Measurements from ENCODE around the gene ZNF423.
A peak's percentile ranks its signal among the peaks of the same experiment; 100 is the strongest.
"Not testable (repeated sequence)": the region's sequence is repeated elsewhere in the genome, so short reads cannot be mapped to it uniquely, and the experiment has no call there.

The ZNF423 gene

GRCh38 chr16:49506058-49507013 lies 349.6 kb downstream of the ZNF423 start:
- H3K27ac Mint-ChIP-seq, H3K4me3 Mint-ChIP-seq, H3K36me3 Mint-ChIP-seq, ATAC-seq, H3K27me3 Mint-ChIP-seq, H3K9me3 Mint-ChIP-seq: not testable (repeated sequence)
- H3K4me1 Mint-ChIP-seq, result peaks cover 15% of the 10 kb centered on the region

GRCh38 chr16:49505556-49505955 lies 350.4 kb downstream of the ZNF423 start:
- Mint-ChIP-seq H3K9me3 (peaks cover 9% of the 10 kb centered on the region), H3K27me3 (no peaks in the 10 kb centered on the region), H3K36me3 (no peaks in the 10 kb centered on the region), H3K4me3 (no peak overlapping the region), H3K4me1 (peaks cover 15% of the 10 kb centered on the region), H3K27ac (no peak overlapping the region)
- no peak for ATAC-seq

GRCh38 chr16:49504626-49505025 lies 351.3 kb downstream of the ZNF423 start:
- no peak overlapping the region for H3K27ac Mint-ChIP-seq
- no peaks in the 10 kb centered on the region for H3K27me3 Mint-ChIP-seq
- no peak for ATAC-seq
- H3K36me3 Mint-ChIP-seq, result no peaks in the 10 kb centered on the region
- H3K9me3 Mint-ChIP-seq, result peaks cover 9% of the 10 kb centered on the region
- peaks cover 15% of the 10 kb centered on the region for H3K4me1 Mint-ChIP-seq
- no peak overlapping the region for H3K4me3 Mint-ChIP-seq

GRCh38 chr16:49504023-49504364 lies 351.9 kb downstream of the ZNF423 start:
- H3K4me1 Mint-ChIP-seq, result peaks cover 15% of the 10 kb centered on the region
- ATAC-seq, result no peak
- H3K36me3 Mint-ChIP-seq, result no peaks in the 10 kb centered on the region
- no peaks in the 10 kb centered on the region for H3K27me3 Mint-ChIP-seq
- peaks cover 9% of the 10 kb centered on the region for H3K9me3 Mint-ChIP-seq
- no peak overlapping the region for H3K4me3 Mint-ChIP-seq
- H3K27ac Mint-ChIP-seq, result no peak overlapping the region

GRCh38 chr16:49503256-49504022 lies 352.5 kb downstream of the ZNF423 start:
- Mint-ChIP-seq H3K27ac (no peak overlapping the region), H3K4me3 (peak overlapping the region; percentile 33), H3K36me3 (no peaks in the 10 kb centered on the region), H3K27me3 (no peaks in the 10 kb centered on the region), H3K9me3 (peaks cover 9% of the 10 kb centered on the region), H3K4me1 (peaks cover 15% of the 10 kb centered on the region)
- ATAC-seq, result peak; percentile 49

- H3K4me3 Mint-ChIP-seq, result no peak overlapping the region
- ATAC-seq, result peak; percentile 46
- no peaks in the 10 kb centered on the region for H3K27me3 Mint-ChIP-seq
- H3K4me1 Mint-ChIP-seq, result peaks cover 15% of the 10 kb centered on the region
- no peak overlapping the region for H3K27ac Mint-ChIP-seq
- peaks cover 9% of the 10 kb centered on the region for H3K9me3 Mint-ChIP-seq
- no peaks in the 10 kb centered on the region for H3K36me3 Mint-ChIP-seq
Observed at GRCh38 chr16:49502136-49502881, 353.6 kb downstream of the ZNF423 start.

- no peaks in the 10 kb centered on the region for H3K36me3 Mint-ChIP-seq
- H3K4me1 Mint-ChIP-seq, result peaks cover 15% of the 10 kb centered on the region
- no peaks in the 10 kb centered on the region for H3K9me3 Mint-ChIP-seq
- H3K4me3 Mint-ChIP-seq, result no peak overlapping the region
- ATAC-seq, result no peak
- H3K27ac Mint-ChIP-seq, result no peak overlapping the region
- peaks cover 11% of the 10 kb centered on the region for H3K27me3 Mint-ChIP-seq
Observed at GRCh38 chr16:49499869-49500610, 355.9 kb downstream of the ZNF423 start.

- no peak for ATAC-seq
- no peaks in the 10 kb centered on the region for H3K36me3 Mint-ChIP-seq
- H3K9me3 Mint-ChIP-seq, result no peaks in the 10 kb centered on the region
- H3K27me3 Mint-ChIP-seq, result peaks cover 11% of the 10 kb centered on the region
- H3K4me1 Mint-ChIP-seq, result peaks cover 15% of the 10 kb centered on the region
- no peak overlapping the region for H3K27ac Mint-ChIP-seq
- H3K4me3 Mint-ChIP-seq, result no peak overlapping the region
Observed at GRCh38 chr16:49499414-49499785, 356.5 kb downstream of the ZNF423 start.

- Mint-ChIP-seq H3K27ac (no peak overlapping the region), H3K36me3 (no peaks in the 10 kb centered on the region), H3K27me3 (peaks cover 11% of the 10 kb centered on the region), H3K9me3 (no peaks in the 10 kb centered on the region), H3K4me3 (no peak overlapping the region), H3K4me1 (peaks cover 13% of the 10 kb centered on the region)
- no peak for ATAC-seq
Observed at GRCh38 chr16:49498666-49499413, 357.1 kb downstream of the ZNF423 start.

- Mint-ChIP-seq H3K36me3 (no peaks in the 10 kb centered on the region), H3K27me3 (peaks cover 12% of the 10 kb centered on the region), H3K4me1 (peaks cover 8% of the 10 kb centered on the region), H3K27ac (no peak overlapping the region), H3K4me3 (no peak overlapping the region), H3K9me3 (no peaks in the 10 kb centered on the region)
- no peak for ATAC-seq
Observed at GRCh38 chr16:49498264-49498663, 357.6 kb downstream of the ZNF423 start.

GRCh38 chr16:49497466-49497865 lies 358.4 kb downstream of the ZNF423 start:
- Mint-ChIP-seq H3K36me3 (no peaks in the 10 kb centered on the region), H3K4me1 (no peaks in the 10 kb centered on the region), H3K27ac (no peak overlapping the region), H3K9me3 (no peaks in the 10 kb centered on the region), H3K27me3 (peaks cover 17% of the 10 kb centered on the region), H3K4me3 (no peak overlapping the region)
- ATAC-seq, result no peak

GRCh38 chr16:49496656-49497055 lies 359.3 kb downstream of the ZNF423 start:
- no peak overlapping the region for H3K27ac Mint-ChIP-seq
- no peaks in the 10 kb centered on the region for H3K4me1 Mint-ChIP-seq
- H3K4me3 Mint-ChIP-seq, result no peak overlapping the region
- no peaks in the 10 kb centered on the region for H3K9me3 Mint-ChIP-seq
- no peaks in the 10 kb centered on the region for H3K36me3 Mint-ChIP-seq
- peaks cover 17% of the 10 kb centered on the region for H3K27me3 Mint-ChIP-seq
- ATAC-seq, result no peak

- no peaks in the 10 kb centered on the region for H3K36me3 Mint-ChIP-seq
- no peak for ATAC-seq
- no peaks in the 10 kb centered on the region for H3K9me3 Mint-ChIP-seq
- no peak overlapping the region for H3K4me3 Mint-ChIP-seq
- no peak overlapping the region for H3K27ac Mint-ChIP-seq
- H3K4me1 Mint-ChIP-seq, result no peaks in the 10 kb centered on the region
- H3K27me3 Mint-ChIP-seq, result peaks cover 17% of the 10 kb centered on the region
Observed at GRCh38 chr16:49495596-49496355, 360.1 kb downstream of the ZNF423 start.
